ENCODE measurements around the gene MSL2.
"Not testable (repeated sequence)": the region's sequence is repeated elsewhere in the genome, so short reads cannot be mapped to it uniquely, and the experiment has no call there.

Gene MSL2

GRCh38 chr3:136196064-136196400 is at the start of gene MSL2:
Gene MSL2, minus strand, starts transcription at chr3:136196335. Its CDS starts 1,222 bp downstream, at chr3:136195113.
- DNase-seq (ENCODE audit: low read depth in 2 of 3, low spot score in 2 of 3) = no peak

- DNase-seq (ENCODE audit: low read depth in 2 of 3, low spot score in 2 of 3) = no peak
Measured at GRCh38 chr3:136245691-136246090, 49.6 kb upstream of the MSL2 start.

DNA sequence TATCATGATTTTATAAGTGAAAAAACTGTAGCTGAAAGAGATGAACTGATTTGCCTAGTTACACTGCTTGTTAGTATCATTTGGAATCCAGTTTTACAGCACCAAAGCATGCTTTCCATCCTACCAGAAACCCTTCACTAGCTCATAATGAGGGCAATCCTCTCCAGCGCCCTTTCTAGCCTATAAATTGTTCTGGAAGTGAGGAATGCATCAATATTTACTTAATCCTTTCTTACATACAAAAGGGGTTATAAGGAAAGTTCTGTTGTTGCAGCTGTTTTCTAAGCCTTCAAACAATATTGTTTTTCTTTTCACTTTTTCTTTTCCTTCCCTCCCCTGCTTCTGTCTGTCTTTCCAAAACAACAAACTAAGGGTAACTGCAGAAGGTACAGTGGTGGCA is 43.0 kb upstream of the MSL2 start:
- no peak for DNase-seq (ENCODE audit: low read depth in 2 of 3, low spot score in 2 of 3)

- no peak for DNase-seq (ENCODE audit: low read depth in 2 of 3, low spot score in 2 of 3)
Measured at GRCh38 chr3:136237961-136238649, 42.0 kb upstream of the MSL2 start.

DNA sequence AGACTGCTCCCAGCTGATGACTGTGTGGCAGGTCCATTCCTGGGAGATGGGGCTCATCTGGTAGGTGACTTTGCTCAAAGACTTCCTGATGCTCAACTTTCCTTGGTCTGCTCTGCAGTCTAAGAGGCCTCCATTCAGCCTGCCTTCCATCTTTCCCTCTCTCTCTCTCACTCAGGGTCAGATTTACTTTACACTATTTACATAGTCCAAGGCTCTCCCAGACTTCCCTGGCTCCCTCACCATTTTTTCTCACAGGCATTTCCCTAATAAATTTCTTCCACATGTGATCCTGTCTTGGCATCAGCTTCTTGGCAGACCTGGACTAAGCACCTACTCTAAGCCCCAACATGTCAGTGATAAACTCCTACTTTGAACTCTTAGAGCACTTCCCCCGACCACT is 41.0 kb upstream of the MSL2 start:
- DNase-seq (ENCODE audit: low read depth in 2 of 3, low spot score in 2 of 3) = no peak

DNA sequence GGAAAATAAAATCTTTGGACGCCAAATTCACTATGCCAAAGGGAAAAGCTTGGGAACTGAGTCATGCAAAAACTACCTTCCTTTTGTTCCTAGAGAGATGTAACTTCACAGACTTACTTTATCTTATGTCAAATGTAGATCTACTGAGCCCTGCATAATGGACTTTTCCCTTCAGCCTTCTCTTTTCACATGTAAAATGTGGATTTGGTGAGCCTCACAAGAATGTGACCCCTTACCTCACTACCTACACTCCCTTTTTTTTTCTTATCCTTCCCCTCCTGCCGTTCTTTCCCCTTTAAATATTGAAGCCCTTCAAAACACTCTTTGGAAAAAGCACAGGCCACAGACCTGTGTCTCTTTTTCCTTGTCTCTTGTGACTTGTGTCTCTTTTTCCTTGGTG is 40.0 kb upstream of the MSL2 start:
- DNase-seq (ENCODE audit: low read depth in 2 of 3, low spot score in 2 of 3) = no peak

GRCh38 chr3:136235545-136235944 is 39.4 kb upstream of the MSL2 start:
- DNase-seq (ENCODE audit: low read depth in 2 of 3, low spot score in 2 of 3) = no peak

DNA sequence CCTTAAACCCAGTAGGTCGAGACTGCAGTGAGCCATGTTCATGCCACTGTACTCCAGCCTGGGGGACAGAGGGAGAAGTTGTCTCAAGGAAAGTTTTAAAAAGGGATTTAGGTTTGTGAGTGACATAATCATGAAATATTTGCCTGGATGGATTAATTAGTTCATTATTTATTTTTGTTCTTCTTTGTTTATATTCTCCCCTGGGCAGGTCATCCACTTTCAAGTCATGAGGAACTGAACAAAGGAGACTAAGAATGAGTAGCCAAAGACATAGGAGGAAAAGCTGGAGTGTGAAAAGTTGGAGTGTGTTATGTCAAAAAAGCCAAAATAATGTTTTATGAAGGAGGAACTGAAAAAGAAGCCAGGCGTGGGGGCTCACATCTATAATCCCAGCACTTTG is 36.3 kb upstream of the MSL2 start:
- DNase-seq (ENCODE audit: low read depth in 2 of 3, low spot score in 2 of 3) = no peak

- DNase-seq (ENCODE audit: low read depth in 2 of 3, low spot score in 2 of 3) = not testable (repeated sequence)
Measured at GRCh38 chr3:136222746-136223145, 26.6 kb upstream of the MSL2 start.

GRCh38 chr3:136211547-136211946 is 15.4 kb upstream of the MSL2 start:
- no peak for DNase-seq (ENCODE audit: low read depth in 2 of 3, low spot score in 2 of 3)

GRCh38 chr3:136209921-136210320 is 13.8 kb upstream of the MSL2 start:
- DNase-seq (ENCODE audit: low read depth in 2 of 3, low spot score in 2 of 3) = no peak

DNA sequence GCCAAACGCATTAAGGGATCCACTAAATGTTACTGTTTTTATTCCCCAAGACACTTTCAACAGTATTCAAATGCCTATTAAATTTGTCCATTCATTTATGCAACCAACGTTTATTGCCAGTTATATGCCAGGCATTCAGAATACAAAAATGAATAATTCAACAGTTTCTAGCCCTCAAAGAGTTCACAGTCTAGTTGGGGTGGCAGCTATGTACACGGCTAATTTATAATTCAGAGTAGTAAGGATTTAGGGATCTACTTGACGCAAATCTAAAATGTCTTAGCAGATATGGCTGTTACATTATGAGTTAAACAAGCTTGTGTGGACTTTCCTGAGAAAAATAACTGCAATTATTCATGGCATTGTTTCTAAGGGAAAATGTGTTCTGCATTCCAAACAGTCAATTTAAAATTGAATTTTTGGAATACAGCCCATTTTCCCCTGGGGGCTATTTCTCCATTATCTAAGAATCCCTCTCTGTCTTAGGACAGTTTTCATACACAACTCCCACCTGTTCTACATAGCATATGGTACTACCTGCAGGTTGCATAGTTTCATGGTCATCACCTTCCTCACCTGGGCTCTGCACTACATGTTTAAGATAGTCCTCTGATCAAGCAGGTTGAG is 11.5 kb upstream of the MSL2 start:
- no peak for DNase-seq (ENCODE audit: low read depth in 2 of 3, low spot score in 2 of 3)

- not testable (repeated sequence) for DNase-seq (ENCODE audit: low read depth in 2 of 3, low spot score in 2 of 3)
Measured at GRCh38 chr3:136199219-136199618, 3.1 kb upstream of the MSL2 start.

DNA sequence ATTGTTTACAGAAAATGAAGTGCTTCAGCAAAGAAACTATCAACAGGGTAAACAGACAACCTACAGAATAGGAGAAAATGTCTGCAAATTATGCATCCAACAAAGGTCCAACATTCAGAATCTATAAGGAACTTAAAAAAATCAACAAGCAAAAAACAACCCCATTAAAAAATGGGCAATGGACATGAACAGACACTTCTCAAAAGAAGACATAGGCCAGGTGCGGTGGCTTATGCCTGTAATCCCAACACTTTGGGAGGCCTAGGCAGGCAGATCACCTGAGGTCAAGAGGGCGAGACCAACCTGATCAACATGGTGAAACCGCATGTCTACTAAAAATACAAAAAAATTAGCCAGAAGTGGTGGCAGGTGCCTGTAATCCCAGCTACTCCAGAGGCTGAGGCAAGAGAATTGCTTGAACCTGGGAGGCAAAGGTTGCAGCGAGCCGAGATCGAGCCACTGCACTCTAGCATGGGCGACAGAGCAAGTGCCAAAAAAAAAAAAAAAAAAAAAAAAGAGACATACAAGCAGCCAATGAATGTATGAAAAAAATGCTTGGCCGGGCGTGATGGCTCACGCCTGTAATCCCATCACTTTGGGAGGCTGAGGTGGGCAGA is 2.4 kb upstream of the MSL2 start:
- not testable (repeated sequence) for DNase-seq (ENCODE audit: low read depth in 2 of 3, low spot score in 2 of 3)

GRCh38 chr3:136197159-136197793 is 1.1 kb upstream of the MSL2 start:
- DNase-seq (ENCODE audit: low read depth in 2 of 3, low spot score in 2 of 3) = no peak

DNA sequence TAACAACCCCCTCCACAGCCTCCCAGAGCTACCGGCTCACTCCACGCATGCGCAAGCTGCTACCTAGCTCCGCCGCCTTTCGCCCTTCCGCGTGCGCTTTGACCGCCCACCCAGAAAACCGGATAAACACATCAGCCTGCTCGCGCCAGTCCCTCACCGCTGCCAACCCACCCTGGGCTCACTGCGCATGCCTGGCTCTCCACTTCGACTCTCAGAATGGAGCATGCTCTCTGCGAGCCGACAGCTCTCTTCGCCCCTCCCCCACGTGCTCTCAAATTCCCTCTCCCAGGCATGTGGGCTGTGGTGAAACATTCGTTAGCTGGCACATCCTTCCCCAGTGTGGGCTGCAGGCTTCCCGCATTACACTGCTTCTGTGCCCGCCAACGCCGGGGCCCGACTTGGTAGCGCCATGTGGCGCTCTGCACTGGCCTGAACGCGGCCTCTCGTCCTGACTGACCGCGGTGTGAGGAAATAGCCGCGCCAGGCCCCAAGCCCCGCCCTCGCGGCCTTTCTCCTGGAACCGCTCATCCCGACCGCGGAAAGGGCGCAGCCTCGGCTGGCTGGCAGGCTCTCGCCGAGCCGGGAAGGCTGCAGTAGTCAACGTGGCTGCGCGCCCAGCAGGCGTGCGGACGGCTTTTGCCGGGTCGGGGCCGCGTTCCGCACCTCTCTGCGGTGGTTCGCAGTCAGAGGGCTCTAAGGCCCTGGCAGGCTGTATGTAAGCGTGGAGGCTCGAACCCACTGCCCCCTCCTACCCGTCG is 445 bp upstream of the MSL2 start:
- peak; percentile 96 to 98 (median 98) for DNase-seq (ENCODE audit: low read depth in 2 of 3, low spot score in 2 of 3)

DNA sequence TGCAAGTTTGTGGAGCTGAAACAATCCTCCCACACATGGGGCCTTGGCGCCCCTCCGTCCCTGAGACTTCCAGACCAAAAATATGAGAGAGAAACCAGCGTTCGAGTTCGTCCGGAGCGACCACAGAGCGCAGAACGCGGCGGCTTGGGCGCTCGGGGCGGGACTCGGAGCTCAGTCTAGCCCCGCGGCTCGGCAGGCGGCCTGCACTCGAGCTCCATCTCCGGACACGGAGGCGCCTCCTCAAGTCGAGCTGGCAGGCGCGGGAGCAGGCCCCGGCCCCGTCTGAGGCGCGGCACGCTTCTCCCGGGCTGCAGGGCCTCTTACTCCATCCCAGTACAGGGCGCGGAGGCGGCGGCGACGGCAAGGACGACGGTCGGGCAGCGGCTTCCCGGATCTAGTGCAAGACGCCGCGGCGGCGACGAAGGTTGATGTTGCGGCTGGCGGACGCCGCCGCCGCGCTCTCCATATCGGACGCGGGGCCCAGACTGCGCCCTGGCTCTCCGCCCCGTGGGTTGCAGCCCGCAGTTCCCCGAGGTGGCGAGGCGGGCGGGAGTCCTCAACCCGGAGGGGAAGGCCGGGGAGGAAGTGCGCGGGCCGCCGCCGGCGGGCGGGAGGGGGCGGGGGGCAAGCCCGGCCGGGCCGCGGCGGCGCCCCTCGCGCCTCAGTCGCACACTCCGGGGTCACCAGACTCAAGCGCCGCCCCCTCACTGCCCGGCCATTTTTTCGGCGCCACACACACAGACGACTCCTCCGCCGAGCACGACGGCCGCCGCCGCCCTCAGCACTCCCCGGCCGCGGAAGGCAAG is 674 bp downstream of the MSL2 start:
- DNase-seq (ENCODE audit: low read depth in 2 of 3, low spot score in 2 of 3) = peak; percentile 49 to 70 (median 51)

- peak; percentile 19 to 60 (median 40) for DNase-seq (ENCODE audit: low read depth in 2 of 3, low spot score in 2 of 3)
Measured at GRCh38 chr3:136194409-136195257, 1.5 kb downstream of the MSL2 start.

DNA sequence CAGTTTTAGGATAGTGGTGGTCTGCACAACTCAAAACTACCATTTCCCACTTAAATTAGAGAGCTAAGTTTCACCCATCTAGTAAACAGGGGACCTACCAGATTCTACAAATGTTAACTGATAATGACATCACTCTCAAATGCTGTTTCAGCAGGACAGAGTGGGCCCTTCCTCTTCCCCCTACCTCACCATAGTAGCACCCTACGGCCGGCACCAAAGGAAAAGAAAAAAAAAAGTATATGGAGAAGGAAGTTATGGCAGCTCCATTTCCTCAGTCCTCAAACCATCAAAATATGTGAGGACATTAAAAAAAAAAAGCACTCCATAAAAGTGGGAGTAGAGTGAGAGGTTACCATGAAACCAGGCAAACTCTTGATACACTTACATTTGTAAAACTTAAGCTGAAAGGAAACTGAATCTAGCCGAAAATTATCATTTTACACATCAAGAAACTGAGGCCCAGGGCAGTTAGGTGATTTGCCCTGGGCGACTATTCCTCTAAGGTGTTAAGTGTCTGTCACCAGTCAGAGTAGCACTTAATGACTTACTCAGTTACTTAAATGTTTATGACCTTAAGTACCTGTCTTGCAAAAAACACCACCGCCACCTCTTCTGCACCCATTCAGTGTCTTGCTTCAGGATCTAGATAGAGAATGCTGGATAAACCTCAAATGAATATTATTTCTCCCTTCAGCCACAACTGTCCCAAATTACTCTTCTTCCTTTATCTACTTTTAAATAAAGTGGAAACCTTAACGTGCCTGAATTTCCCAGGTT is 2.7 kb downstream of the MSL2 start:
- DNase-seq (ENCODE audit: low read depth in 2 of 3, low spot score in 2 of 3) = no peak

All from activated CD8-positive, alpha-beta memory T cell treated with anti-CD3 and anti-CD28 coated beads for 48 hours (primary cell).